Testis (tissue), 2 donors: ENCODE data around the gene ILDR1.

Source experiments
- CTCF ChIP-seq, 3 experiments: fragments of 450-650 bp in 2 of 3; fragments of 200-600 bp in 1 of 3; sonication (generic) in 1 of 3; IDR thresholded peaks; one replicate each; pipeline ENCODE4 v1.5.1; 2016 to 2019; ENCODE audit warnings: antibody characterized with exemption in 3 of 3, mild to moderate bottlenecking in 2 of 3, moderate library complexity in 1 of 3
- POLR2A ChIP-seq: fragments of 450-650 bp; IDR thresholded peaks from one replicate; pipeline ENCODE4 v1.6.1; 2017; ENCODE audit warnings: antibody characterized with exemption, mild to moderate bottlenecking, moderate library complexity

DNA sequence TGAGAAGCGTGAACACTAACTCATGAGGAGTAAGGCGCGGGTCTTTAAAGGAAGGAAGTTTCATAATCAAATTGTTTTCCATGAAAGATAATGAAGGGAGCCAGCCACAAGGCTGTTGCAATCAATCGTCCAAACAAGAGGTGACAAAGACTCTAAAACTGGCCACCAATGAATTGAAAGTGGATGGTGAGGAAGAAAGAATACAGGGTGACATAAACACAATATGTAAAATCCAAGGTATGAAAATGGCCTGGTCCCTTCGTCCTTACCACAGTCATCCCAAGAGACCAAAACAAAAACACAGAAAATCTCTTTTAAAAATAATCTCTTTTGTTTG lies 45.1 kb upstream of the ILDR1 start:
- no peak for TF ChIP-seq POLR2A
- TF ChIP-seq CTCF (IDR thresholded peaks at IDR 0.05) = no peak
